DND-41 (cell line): ENCODE results near the gene CMPK1.

Experiments used
- EZH2 ChIP-seq: IDR thresholded peaks from 3 replicates; pipeline ENCODE4 v1.6.1; 2012; ENCODE audit warnings: borderline replicate concordance, low read depth, mild to moderate bottlenecking, moderate library complexity, low read length, inconsistent platforms; ENCODE audit not compliant: severe bottlenecking
- TF ChIP-seq, protein P1 (sequence below): IDR thresholded peaks from 2 replicates; pipeline ENCODE4 v1.5.1; 2012; ENCODE audit warnings: borderline replicate concordance, low read length, moderate library complexity, mild to moderate bottlenecking; ENCODE audit not compliant: poor library complexity, severe bottlenecking; ENCODE audit errors: extremely low read depth

DNA sequence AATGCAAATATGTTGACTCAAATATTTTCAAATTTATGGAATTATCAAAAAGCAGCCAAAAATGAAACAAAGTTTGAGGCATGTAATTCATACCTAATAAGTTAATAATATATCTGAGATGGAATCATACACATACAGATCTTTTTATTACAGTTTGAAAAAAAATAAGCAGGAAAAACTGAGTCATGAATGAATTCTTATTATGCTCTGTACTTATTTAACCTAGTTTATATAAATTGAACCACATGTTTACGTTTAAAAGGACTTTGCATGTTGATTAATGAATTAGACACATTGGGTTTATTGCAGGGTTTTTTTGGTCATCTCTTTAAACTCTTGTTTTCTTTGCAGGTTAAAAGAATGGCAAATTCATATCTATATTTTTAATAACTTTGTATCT is 40.9 kb downstream of the CMPK1 start:
- TF ChIP-seq EZH2, result no peak
- TF ChIP-seq, protein P1, sequence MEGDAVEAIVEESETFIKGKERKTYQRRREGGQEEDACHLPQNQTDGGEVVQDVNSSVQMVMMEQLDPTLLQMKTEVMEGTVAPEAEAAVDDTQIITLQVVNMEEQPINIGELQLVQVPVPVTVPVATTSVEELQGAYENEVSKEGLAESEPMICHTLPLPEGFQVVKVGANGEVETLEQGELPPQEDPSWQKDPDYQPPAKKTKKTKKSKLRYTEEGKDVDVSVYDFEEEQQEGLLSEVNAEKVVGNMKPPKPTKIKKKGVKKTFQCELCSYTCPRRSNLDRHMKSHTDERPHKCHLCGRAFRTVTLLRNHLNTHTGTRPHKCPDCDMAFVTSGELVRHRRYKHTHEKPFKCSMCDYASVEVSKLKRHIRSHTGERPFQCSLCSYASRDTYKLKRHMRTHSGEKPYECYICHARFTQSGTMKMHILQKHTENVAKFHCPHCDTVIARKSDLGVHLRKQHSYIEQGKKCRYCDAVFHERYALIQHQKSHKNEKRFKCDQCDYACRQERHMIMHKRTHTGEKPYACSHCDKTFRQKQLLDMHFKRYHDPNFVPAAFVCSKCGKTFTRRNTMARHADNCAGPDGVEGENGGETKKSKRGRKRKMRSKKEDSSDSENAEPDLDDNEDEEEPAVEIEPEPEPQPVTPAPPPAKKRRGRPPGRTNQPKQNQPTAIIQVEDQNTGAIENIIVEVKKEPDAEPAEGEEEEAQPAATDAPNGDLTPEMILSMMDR, result no peak
